ENCODE measurements around the gene KDM4D. TPM values are rescaled to one million over a fixed set of nuclear protein-coding genes. Genes with fewer than 3 reads are reported as not detected.
"Not testable (repeated sequence)": the region's sequence is repeated elsewhere in the genome, so short reads cannot be mapped to it uniquely, and the experiment has no call there.

Gene KDM4D
- total RNA-seq, 1 donor from 2014 or later: 0.32 TPM

DNA sequence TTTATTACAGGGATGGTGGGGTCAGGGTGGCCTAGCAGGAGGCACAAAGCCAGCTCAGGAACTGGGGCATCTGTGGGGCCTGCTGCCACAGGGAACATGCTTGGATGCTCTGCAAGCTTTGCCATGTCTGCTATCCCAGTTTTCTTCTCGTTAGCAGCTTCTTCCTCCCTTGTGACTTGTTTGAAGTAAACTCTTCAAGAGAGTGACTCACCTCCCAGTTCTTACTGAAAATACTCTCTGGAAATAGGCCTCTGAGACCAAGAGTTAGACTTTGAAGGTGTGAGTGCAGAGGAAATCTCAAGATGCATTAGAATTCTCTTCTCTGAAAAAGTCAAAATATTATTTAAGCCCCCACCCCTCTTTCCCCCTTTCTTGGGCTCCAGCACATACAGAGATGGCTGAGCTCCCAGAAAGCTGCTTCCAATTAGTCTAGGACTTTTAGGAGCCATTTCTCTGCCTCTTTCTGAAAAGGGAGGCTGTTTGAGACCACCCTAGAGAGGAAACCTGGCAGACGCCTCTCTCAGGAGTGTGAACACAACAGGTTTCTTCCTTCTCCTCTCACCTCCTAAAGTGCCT, 15.3 kb upstream of the KDM4D start:
- ATAC-seq: no peak

DNA sequence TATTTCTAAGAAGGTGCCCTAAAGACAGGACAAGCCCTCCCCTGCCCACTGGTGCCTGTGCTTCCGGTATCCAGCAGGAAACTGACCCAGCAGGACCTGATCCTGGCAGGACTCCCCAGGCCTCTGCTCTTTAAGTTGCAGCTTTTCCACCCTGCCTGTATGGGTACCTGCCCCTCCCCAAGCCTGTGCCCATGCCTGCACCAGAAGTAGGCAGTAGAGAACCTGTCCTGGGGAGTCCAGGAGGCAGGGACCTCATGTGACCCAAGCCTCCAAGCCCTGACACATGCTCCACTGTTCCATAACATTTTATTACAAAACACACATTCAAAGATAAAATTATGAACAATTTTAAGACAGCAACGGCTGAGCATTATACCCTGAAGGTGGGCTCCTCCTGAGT, 14.3 kb upstream of the KDM4D start:
- no peak for ATAC-seq

DNA sequence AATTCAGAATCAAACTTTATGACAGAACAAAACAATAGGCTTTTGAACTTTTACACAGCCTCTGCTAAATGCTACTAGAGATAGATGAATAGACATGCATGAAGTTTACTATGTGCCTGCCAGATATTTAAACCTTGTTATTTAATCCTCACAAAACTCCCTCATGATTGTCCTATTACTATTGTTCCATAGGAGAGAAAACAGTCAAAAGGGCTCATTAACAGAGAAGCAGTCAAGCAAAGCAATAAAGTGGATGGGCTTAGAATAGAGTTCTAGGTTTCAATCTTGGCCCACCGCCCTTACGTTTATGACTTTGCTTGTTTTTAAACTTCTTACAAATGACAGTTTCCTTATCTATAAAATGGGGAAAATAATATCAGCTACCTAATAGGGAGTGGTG, 13.0 kb upstream of the KDM4D start:
- ATAC-seq: no peak

- no peak for ATAC-seq
Measured at GRCh38 chr11:94961255-94961654, 12.3 kb upstream of the KDM4D start.

GRCh38 chr11:94964934-94965333, 8.6 kb upstream of the KDM4D start:
- ATAC-seq: no peak

DNA sequence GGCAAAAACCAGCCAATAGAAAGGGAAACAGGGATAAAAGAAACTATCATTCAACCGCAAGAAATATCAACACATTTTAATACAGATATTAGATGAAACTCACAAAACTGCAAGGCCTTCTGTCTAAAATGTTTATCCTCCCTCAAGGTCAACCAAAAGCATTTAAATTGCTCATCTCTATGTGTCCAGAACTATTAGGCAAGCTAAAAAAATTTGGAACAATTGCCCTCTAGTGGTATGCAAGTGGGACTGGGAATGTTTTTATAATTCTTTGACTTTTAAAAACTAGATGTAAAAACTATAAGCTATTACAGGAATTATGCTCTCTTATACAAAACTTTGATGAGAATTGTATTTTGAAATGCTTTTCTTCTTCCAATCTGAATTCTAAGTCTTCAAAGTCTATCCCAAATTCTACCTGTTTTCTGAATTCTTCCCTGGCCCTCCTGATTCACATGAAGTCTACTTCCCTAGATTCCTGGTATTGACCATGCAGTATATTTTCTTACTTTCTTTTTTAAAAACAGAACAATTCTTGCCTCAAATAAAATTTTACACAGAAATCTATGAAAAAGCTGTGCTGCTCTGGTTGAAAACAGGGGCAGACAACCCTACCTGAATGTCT, 5.1 kb upstream of the KDM4D start:
- no peak for ATAC-seq

DNA sequence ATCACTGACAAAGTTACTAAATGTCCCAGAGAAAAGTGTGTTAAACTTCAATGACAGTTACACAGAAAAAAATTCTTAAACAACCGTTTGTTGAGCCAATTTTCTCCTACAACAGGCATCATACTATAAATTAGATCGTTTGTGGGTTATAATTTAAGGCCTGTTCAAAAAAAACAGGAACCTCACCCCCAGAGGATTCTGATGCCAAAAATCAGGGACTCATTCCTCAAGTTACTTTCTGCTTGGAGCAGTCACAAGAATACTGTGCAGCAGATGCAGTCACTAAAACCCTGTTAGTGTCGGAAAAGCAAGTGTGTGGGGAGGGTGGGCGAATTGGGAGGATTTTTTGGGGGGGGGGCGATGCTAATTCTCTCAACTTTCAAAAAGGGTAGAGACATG, 810 bp upstream of the KDM4D start:
- no peak for ATAC-seq

DNA sequence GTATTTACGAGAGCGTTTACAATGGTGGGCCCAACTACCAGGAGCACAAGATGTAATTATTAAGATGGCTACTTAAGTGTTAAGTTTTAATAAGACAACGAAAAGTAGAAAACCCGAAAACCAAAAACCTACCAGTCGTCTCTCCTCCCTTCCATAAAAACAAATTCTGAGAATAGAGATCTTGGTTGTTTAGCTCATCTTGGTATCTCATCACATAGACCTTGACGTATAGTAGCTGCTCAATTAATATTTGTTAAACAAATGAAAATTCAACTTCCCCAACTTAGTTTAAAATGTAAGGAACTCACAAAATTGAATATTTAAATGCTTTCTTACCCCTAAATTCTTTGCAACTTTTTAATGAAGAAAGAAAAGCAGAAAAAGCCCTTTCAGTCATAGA, 669 bp downstream of the KDM4D start:
- ATAC-seq: no peak

- no peak for ATAC-seq
Measured at GRCh38 chr11:94975599-94975998, 2.1 kb downstream of the KDM4D start.

- ATAC-seq: no peak
Measured at GRCh38 chr11:94987378-94987777, 13.9 kb downstream of the KDM4D start.

DNA sequence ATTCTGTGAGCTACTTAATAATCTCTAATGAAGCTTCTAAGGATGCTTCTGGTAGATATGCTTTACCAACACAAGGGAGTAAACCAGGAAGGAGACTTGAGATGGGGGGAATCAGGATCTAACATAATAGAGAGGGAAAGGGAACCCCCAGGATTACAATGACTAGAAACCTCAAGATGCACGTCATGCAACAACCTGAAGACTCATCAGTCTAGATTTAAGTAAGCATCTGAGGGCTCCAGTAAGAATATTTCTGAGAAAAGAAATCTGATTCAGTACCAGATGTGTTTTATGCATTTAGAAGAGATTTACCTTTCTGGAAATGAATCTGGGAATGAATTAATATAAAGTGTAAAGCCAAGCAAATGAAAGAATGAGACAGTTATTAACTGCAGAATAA, 15.2 kb downstream of the KDM4D start:
- no peak for ATAC-seq

- no peak for ATAC-seq
Measured at GRCh38 chr11:94993400-94993943, 20.0 kb downstream of the KDM4D start.

DNA sequence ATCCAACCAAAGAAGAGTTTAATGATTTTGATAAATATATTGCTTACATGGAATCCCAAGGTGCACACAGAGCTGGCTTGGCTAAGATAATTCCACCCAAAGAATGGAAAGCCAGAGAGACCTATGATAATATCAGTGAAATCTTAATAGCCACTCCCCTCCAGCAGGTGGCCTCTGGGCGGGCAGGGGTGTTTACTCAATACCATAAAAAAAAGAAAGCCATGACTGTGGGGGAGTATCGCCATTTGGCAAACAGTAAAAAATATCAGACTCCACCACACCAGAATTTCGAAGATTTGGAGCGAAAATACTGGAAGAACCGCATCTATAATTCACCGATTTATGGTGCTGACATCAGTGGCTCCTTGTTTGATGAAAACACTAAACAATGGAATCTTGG, 23.9 kb downstream of the KDM4D start:
- no peak for ATAC-seq

DNA sequence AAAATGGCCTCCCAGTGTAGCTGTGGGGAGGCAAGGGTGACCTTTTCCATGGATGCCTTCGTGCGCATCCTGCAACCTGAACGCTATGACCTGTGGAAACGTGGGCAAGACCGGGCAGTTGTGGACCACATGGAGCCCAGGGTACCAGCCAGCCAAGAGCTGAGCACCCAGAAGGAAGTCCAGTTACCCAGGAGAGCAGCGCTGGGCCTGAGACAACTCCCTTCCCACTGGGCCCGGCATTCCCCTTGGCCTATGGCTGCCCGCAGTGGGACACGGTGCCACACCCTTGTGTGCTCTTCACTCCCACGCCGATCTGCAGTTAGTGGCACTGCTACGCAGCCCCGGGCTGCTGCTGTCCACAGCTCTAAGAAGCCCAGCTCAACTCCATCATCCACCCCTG, 24.8 kb downstream of the KDM4D start:
- ATAC-seq: no peak

GRCh38 chr11:95003716-95004115, 30.2 kb downstream of the KDM4D start:
- ATAC-seq: no peak

GRCh38 chr11:95005642-95006041, 32.1 kb downstream of the KDM4D start:
- ATAC-seq: no peak

DNA sequence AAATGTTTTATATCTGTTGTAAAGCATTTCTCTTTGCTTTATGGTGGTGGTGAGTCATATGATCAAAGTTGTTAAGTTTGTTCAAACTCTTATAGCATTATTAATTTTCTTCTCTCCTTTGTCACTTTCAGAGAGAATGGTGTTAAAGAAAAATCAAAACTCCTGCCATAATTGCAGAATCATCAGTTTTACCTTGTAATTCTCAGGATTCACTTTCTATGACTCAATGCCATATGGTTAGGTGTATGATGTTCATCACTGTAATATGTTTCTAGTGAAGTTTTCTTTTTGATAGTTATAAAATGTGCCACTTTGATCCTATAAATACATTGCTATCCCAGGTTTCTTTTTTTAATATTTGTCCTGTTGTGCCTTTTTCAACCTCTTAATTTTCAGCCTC, 37.9 kb downstream of the KDM4D start:
- ATAC-seq: no peak

DNA sequence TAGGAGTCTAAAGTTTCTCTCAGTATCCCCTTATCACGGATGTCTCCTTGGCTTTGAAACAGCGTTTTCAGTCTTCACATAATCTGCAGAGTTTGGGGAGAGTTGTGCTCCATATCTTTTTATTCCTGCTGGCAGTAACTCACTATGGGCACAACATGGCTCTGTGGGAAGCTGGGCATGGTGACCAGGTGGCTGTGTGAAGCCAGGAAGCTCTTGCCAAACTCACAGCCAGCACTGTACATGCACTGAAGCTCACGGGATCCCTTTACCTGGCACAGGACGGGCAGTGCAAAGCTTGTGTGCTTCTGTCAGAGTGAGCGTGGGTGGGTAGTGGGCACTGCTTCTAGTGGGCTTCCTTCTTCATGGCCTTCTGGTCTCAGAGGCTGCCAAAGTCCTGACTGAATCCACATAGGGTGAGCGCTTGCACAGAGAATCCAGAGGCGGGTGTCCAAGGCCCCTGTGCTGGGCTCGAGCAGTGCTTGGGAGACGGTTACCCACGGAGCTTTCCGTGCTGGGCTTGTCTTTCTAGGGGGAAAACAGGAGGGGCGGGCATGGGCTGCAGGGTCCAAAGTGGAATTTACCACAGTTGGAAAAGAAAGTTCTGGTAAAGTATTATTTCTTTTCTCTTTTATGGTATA, 40.8 kb downstream of the KDM4D start:
- no peak for ATAC-seq

DNA sequence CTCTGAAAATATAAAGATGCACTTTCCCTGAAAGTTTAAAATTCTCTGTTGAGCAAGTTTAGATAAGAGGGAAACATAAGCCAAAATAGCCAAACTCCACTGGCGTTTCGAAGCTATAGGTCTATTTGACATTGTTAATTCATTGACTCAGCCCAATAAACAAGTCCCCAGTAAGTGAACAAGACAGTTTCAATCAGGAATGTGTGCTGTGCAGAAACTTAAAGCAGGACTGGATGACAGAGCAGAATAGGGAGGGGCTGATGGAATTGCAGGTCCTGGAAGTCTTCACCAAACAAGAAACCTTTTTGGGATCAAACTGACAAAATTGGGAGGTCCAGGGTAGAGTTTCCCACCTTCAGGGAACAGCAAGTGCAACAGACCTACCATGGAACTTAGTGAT, 42.6 kb downstream of the KDM4D start:
- no peak for ATAC-seq

DNA sequence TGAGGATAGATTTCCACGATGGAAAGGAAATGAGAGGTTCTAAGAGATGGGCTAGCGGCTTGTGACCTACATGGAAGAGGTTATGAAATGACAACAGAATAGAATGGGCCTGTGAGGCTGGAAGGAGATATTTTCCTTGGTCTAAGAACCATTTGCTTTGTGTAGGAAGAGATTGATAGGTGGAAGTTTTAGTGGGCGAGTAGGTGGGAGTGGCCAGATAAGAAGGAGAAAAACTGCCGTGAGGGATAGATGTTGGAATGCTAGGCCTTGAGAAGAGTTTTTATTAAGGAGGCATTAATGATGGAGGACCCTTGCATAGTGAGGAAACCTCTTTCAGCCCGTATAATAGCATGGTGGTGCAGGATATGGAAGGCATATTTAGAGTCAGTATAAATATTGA, 48.0 kb downstream of the KDM4D start:
- ATAC-seq: not testable (repeated sequence)

DNA sequence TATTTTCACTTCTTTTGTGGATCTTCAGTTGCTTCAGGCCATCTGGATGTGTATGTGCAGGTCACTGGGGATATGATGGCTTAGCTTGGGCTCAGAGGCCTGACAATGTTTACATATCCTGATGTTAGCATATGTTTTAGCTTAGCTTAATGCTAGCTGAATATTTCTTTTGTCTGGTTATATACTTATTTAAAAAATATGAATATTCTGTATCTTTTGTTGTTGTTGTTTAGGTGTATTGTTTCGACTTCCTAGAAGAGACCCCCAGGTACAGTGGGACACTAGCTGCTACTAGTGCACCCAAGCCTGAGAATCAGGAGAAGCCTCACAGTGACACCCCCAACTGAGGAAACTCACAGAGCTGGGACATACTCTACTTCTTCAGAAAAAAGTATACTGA, 51.4 kb downstream of the KDM4D start, which contains the start of gene KDM4E:
KDM4E (plus strand) TSS at position 301 of the 400 bp plus-strand sequence. CDS start 300 bp downstream, outside the sequence.
- ATAC-seq: no peak

GRCh38 chr11:95025594-95025993, 52.1 kb downstream of the KDM4D start:
- ATAC-seq: not testable (repeated sequence)

DNA sequence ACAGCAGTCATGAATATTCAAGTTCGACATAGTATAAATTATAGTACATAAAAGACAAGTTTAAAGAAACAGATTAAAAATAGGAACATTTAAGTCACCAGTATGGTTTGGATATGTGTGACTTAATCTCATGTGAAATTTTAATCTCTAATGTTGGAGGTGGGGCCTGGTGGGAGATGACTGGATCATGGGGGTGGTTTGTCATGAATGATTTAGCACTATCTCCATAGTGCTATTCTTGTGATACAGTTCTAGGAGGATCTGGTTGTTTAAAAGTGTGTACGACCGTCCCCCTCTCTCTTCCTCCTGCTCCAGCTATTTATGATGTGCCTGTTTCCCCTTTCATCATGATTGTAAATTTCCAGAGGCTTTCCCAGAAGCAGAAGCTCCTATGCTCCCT, 54.8 kb downstream of the KDM4D start:
- ATAC-seq: no peak

DNA sequence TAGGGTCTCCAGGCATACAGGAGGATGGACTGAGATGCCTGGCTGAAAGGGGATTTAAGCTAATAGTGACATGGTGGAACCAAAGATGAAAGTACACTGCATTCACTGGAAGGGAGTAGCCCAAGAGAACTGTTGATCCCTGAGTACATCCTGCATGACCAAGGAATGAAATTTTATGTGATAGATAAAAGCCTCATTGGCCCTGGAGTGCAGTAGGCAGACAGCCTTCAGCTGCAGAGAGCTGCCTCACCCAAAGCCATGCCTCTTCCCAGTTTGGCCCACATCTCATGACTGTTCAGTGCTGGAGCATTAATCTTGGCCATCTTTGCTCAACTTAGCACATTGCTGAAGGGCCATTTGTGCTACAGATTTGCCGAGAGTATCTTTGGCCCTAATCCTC, 59.5 kb downstream of the KDM4D start:
- no peak for ATAC-seq
